GM21360 (cell line): ENCODE measurements around the gene HAGHL.
"Not testable (repeated sequence)": the region's sequence is repeated elsewhere in the genome, so short reads cannot be mapped to it uniquely, and the experiment has no call there.

Source experiments
- ATAC-seq: cut with Tn5 transposase; IDR thresholded peaks from one replicate; pipeline ENCODE4 v1.9.1; 2021; ENCODE audit warnings: mild to moderate bottlenecking, moderate library complexity; ENCODE audit not compliant: unreplicated experiment

Gene HAGHL

DNA sequence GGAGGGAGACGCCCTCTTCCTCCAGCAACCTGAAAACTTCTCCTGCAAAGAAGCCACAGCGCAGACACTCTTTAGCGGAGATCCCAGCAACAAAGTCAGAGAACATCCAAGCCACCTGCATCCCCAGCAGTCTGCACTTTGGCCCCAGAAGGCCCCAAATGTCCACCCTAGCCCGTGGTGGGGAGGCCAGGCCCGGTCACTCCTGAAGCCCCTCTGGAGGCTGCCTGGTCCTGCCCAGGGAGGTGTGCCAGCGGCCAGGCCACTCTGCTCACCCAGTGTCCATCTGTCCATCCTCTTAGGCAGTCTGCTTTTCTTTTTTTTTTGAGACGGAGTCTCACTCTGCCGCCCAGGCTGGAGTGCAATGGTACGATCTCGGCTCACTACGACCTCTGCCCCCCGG is 5.4 kb downstream of the HAGHL start:
- ATAC-seq, result no peak

DNA sequence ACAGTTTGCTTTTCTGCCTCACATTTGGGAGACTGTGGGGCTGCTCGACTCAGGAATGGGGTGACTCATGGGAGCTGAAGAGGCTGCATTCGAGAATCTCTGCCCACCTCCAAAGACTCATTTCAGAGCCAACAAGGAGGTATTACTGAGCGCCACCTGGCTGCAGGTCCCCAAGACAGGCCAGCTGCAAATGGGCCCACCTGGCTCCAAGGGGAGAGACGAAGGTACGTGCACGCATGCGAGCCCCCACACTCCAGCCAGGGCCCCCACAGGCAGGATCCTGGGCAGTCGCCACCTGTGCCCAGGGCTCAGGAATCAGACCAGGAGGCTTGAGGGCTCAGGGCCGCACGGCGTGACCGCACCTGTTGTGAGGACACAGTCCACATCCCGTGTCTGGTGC is 6.0 kb downstream of the HAGHL start:
- ATAC-seq, result no peak

DNA sequence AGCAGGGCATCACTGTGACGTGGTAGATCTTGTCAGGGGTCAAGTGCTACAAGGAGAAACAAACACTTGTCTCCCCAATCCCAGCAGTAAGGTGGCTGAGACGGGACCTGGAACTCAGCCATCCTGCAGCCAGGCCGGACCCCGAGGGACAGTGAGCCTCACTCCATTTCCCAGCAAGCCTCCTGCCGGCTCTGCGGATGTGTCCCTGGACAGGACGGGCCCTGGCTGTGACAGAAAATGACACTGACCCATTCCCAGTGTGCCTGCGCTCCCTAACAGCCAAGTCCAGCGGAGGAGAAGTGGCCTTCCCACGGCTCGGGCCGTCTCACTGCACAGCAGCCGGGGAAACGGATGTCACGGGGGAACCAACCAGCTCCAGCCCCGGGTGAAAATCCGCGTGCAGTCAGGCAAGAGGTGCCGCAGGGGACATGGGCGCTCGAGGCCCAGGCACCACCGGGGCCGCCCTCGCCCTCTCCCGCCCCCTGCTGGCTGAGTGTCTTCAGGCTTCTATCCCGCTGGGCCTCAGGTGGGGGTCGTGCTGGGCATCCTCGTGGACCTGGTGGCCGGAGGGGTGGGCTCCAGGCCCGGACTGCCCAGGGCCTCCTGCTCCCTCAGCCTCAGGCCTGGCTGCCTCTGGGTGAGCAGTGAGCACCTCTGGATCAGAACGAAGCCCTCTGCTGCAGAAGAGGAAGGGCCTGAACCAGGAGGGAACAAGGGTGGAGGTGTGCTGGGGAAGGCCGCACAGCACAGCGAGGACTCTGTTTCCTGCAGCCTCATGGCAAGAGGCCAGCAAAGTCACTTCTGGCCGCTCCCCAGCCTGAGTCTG is 6.7 kb downstream of the HAGHL start:
- ATAC-seq, result no peak

DNA sequence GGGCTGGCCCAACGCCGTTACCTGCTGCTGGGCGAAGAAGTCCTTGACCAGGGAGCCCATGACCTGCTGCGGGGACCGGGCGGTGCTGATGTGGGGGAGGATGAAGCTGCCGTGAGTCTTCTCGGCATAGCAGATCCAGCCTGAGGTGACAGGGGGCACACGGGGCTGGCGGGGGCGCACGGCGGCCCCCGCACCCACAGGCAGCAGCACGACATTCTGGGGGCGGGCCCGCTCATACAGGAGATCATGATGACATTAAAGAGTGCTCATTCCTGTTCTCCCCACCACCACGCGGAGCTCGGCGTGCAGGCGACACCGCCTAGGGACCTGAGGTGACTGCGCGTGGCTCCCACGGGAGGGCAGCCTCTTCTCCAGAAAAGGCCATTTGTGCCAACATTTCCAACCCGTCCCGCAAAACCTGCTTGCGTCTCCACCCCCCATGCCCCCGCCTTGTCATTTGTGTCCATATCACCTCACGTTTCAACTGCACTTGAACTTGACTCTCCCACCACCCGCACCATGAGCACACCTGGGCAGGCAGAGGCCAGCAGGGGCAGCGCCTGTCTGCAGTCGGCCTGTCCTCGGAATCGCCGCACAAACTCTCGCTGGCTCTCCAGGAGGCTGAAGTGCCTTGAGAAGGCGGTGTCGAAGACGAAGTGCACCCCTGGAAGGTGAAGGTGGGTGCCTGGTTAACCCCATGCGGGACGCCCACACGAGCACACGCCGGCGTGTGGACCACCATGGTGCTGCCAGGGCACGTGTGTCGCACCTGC is 7.5 kb downstream of the HAGHL start:
- ATAC-seq, result no peak

DNA sequence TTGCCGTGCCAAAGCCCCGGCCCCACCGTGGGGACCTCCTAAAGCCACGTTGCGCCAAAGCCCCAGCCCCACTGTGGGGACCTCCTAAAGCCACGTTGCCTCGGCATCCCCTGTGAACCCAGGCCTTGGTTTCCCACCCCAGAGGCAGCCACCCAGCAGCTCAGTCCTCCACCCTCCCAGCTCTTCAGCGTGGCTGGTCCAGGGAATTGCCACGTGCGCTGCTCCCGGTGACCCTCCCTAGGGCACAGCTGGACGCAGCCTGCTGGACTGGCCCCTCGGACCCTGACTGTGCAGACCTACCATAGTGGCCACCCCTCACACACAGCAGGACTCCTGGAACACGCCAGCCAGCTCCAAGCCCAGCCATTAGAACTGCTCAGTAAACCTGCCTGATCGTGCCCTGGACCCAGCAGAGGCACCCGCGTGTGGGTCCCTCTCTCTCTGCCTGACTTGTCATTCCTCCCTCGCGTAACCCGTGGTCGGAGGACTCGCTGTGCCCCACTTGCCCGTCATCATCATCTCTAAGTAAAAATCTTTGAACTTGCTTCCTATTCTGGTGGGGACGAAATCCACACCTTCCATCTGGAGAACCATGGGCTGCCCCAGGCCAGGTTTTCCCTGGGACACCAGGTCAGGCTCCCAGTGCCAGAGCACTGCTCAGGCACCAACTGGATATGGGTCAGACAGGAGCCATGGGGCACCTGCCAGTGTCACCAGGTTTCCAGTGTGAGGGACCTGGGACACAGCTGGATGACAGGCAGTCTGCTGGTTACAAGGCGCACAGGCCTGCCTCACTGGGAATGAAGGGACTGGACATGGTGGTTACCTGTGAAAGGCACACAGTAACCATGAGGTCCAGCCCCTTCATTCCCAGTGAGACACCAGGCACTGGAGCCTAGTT is 8.3 kb downstream of the HAGHL start:
- ATAC-seq, result no peak

DNA sequence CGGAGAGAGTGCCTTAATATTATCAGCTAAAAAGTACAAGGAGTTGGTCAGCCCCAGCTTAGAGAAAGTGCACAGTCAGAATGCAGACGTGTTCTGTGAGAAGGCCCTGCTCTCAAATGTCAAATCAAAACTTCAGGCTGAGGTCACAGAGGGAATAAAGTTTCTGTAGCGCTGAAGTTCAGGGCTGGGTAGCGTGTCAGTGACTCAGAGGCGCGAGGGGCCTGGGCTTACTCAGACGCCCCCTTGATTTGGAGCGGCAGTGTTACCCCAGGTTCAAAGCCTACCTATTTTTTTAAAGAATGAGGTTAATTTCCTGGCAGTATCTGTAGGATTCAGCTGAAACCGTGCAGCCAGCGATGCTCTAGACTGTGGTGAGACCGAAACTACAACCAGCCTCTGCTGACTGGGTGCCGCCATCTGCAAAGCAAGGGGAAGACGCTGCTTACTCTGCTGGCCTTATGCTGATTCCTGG is 9.1 kb downstream of the HAGHL start:
- no peak for ATAC-seq

DNA sequence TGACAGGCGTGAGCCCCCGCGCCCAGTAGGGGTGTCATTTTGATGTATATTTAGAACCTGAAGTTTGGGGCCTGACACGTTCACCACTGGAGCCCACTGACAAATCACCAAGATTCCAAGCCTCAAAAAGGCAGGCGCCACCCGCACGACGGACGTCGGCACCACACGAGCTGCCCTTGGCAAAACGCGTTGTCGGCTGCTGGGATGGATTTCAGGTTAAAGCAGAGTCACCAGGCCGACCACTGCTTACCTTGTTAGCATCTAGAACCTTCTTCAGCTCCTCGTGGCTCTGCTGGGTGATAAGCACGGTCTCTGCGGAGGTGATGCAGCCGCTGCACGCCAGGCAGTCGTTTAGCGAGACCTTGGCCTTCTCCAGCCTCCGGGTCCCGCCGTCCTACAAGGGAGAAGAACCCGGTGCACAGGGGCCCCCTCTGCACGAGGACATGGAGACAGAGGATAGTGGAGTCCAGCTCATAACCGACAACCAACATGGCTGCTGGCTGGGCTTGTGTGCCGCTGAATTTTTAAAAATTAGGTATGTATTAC is 10.1 kb downstream of the HAGHL start:
- no peak for ATAC-seq

DNA sequence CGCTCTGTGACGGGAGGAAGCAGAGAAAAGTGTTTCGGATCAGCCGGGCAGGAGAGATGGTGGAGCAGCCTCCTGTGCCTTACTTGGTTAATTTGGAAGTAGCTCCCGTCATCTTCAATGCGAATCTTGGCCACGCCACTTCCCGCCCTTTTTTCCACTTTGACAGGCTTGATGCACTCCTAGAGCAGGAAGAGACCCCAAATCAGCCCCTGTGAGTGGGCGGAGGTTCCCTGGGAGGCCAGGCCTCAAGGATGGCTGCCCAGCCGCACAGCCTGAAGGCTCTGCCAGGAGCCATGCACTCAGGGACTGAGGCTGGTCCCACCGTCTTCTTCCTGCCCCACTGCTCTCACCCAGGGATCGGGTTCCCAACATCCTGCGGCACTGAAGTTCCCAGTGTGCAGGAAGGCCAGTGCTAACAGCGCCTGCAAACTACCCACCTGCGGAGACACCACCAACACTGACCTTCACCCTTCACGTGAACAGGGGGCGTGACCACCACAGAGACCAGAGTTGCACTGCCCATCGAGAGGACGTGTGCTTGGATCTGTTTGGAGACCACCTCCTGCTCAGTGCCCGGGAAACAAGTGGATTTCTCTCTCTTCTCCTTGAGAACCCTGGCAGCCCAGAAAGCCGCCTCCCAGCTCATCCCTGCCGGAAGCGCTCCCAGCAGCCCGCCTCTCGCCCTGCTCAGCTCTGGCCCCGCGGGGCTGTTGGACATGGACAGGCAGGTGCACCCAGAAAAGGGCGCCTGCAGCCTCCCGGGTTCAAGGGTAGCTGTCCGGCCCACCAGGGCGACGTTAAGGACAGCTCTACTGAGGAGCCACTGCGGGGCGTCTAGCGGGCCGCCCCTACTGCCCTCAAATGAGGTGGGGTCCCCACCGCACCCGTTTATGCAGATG is 12.9 kb downstream of the HAGHL start:
- ATAC-seq, result no peak

DNA sequence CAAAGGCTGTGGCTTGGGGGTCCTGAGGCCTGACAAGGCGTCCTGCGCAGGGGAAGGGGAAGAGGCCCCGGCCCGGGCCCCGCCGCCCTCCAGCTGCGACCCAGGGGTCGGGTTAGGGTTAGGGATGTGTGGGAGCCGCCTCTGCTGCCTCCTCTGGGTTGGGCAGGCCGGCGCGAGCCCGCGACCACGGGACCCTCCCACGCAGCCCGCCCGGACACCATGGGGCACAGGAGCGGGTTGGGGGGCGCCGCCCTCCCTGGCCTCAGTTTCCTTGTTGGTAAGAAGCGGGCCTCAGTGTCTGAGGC is 13.5 kb downstream of the HAGHL start:
- peak; percentile 4 for ATAC-seq

DNA sequence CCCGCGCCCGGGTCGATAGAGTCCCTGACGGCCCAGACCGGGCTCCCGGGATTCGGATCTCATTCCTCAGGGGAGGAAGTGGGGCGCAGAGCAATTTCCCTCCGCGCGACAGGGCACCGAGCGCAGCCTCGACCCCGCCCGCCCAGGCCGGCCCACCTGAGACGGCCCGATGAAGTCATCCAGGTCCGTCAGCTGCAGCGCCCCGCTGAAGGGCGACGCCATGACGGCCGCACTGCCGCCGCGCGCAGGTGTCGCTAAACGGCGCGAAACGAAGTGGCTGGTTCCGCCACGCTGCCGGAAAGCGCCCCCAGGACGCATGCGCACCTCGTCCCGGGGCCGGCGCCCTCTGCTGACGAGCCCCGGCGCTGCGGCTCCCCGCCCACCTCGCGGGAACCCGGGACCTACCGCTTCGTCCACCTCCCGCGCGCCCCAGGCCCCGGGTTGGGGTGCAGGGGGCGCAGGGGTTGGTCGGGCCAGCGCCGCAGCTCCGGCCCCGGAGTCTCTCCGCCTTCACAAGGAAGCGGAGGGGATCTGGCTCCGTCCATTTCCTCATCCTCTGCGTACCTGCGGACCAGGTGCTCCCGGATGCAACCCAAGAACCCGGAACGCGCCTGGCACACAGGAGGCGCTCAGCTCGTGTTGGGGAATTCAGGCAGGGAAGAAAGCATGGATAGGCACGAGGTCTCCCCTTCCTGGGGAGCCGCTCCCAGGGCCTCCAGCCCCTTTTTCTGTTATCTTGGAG is 14.0 kb downstream of the HAGHL start, which contains the start of gene CIAO3:
CIAO3 (minus strand) TSS at position 234 of the 742 bp plus-strand sequence; CDS start at position 222, 12 bp downstream.
- peak; percentile 62 for ATAC-seq

DNA sequence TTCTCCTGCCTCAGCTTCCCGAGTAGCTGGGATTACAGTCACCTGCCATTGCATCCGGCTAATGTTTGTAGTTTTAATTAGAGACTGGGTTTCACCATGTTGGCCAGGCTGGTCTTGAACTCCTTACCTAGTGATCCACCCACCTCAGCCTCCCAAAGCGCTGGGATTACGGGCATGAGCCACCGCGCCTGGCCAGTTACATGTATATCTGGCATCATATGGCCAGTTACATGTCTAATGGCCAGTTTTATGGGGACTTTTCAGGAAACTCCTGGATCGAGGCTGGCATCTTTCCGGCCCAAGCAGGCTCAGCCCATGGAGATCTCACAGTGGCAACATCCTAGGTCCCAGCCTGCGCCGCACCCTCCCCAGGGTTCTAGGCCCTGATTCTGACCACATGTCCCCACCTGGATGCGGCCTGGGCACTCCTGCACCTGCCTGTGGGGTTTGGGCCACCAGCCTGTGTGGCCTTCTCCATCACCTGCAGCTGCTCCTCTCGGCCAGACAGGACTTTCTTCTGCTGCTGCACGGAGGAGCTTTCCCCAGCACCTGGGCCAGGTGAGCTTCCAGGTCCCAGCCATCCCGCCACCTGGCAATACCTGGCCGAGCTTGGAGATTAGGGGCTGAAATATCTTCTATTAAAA is 15.2 kb downstream of the HAGHL start:
- ATAC-seq, result no peak

DNA sequence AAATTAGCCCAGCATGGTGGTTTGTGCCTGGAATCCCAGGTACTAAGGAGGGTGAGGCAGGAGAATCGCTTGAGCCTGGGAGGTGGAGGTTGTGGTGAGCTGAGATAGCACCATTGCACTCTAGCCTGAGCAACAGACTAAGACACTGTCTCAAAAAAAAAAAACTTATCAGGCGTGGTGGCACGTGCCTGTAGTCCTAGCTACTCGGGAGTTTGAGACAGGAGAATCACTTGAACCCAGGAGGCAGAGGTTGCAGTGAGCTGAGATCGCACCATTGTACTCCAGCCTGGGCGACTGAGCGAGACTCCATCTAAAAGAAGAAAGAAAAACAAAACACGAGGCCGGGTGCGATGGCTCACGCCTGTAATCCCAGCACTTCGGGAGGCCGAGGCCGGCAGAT is 16.0 kb downstream of the HAGHL start:
- ATAC-seq, result not testable (repeated sequence)

DNA sequence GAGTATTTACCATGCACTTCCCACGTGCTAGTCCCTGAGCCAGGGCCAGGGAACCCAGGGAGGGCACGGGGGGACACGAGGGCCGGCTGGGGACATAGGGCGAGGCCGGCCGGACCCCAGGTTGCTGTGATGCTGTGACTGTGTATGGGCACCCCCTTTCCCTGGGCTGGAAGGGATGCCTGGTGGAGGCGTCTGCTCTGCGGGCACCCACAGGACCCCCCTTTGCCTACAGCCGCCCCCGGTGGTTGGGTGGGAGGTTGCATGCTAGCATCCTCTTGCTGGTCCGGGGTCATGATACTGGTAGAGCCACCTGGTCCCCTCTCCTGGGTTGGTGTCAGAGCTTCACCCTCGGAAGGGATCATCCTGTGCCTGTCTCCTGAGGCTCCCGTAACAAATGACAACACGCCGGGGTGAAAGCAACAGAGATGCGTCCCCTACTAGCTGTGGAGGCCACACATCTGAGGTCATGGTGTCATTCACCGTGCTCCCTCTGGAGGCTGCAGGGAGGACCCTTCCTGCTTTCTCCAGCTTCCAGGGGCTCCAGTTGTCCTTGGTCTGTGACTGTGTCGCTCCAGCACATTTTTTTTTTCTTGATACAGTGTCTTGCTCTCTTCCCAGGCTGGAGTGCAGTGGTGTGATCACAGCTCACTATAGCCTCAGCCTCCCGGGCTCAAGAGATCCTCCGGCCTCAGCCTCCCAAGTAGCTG is 17.0 kb downstream of the HAGHL start:
- ATAC-seq, result no peak

DNA sequence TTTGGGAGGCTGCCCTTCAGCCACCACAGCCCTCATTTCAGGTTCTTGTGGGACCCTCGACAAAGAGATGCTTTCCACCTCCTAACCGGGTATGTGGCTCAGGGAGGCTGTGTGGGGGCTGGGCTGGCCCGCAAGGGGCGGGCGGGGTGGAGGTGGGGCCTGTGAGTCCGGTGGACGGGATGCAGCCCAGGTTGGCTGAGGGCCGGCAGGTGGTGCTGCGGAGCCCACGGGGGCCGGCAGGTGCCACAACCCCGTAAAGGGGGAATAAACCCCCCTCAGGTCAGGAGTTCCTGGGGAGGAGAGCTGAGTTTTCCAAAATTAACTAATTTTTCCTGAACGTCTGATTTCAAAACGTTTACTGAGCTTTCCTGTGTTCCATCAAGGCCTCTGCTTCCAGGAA is 18.8 kb downstream of the HAGHL start:
- ATAC-seq, result no peak

DNA sequence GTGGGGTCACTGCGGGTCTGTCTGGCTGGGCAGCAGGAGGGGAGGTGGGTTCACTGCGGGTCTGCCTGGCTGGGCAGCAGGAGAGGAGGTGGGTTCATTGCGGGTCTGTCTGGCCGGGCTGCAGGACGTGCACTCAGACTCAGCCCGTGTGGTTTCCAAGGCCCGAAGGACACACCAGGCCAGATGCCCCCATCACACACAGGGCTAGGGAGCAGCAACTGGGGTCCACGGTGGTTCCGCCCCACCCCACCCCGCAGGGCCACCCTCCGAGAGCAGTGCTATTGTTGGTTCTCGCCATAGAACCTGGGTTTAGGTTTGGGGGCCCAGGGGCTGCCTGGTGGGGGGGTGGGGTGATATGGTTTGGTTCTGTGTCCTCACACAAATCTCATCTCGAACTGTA is 19.7 kb downstream of the HAGHL start:
- no peak for ATAC-seq

DNA sequence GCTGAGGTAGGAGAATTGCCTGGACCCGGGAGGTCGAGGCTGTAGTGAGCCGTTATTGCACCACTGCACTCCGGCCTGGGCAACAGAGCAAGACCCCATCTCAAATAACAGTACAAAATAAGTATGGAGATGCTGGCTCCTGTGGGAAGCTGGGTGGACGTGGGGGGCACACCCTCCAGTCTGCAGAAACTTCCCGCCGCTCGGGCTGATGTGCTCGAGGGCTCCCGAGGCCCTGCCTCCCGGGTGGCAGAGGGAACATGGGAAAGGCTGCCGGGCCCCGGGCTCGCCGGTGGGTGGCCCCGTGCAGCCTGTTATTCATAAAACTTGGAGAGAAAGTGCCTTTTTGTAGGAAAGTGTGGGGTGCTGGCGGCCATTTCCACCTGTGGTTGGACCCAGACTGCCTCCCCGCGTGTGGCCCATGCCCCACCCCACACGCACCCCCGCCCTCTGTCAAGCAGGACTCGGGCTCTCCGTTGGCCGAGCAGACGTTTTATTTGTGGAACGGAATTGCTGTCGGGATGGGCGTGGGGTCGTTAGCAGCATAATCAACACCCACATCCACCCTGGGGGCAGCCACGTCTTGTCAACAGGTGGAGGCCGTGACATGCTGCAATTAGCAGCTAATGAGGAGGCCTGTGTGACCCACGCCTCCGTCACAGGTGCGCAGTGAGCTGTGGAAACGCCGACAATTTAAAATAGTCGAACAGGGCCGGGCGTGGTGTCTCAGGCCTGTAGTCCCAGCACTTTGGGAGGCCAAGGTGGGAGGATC is 21.3 kb downstream of the HAGHL start:
- no peak for ATAC-seq

DNA sequence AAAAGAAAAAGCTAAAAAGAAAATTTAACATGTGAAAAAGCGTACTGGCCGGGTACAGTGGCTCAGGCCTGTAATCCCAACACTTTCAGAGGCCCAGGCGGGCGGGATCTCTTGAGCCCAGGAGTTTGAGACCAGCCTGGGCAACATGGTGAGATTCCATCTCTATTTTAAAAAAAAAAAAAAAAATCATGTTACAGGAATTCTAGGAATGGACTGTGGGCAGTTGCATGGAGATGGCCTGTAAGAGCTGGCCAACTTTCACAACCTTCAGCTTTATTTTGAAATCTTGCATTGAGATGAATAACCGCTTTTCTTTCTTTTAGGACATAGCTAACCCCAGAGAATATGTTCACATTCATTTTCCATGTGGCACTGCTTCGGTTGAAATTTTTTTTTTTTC is 22.1 kb downstream of the HAGHL start:
- no peak for ATAC-seq
